Type B pancreatic cell (in vitro differentiated cells): ENCODE results near the gene KDM6B. TPM values are rescaled to one million over a fixed set of nuclear protein-coding genes. Genes with fewer than 3 reads are reported as not detected.

Experiments
- DNase-seq: peaks from one replicate; pipeline ENCODE4 v3.0.0; 2021; ENCODE audit warnings: mixed read lengths; ENCODE audit not compliant: unreplicated experiment; ENCODE audit errors: extremely low spot score
- H3K27ac Mint-ChIP-seq: 2 replicates; pipeline ENCODE4 v1.8.0; 2021; ENCODE audit warnings: mild to moderate bottlenecking, mixed read lengths
- H3K27me3 Mint-ChIP-seq: 2 replicates; pipeline ENCODE4 v1.8.0; 2021; ENCODE audit warnings: mixed read lengths
- H3K36me3 Mint-ChIP-seq: 2 replicates; pipeline ENCODE4 v1.8.0; 2021; ENCODE audit warnings: mixed read lengths
- H3K4me1 Mint-ChIP-seq: one replicate; pipeline ENCODE4 v1.8.0; 2021; ENCODE audit warnings: mixed read lengths; ENCODE audit not compliant: unreplicated experiment
- H3K4me3 Mint-ChIP-seq: 2 replicates; pipeline ENCODE4 v1.8.0; 2021; ENCODE audit warnings: mild to moderate bottlenecking, mixed read lengths
- H3K9me3 Mint-ChIP-seq: 2 replicates; pipeline ENCODE4 v1.8.0; 2021; ENCODE audit warnings: mixed read lengths
- CTCF ChIP-seq: fragments of 200-600 bp; sonication (generic); conservative IDR thresholded peaks from 2 replicates; pipeline ENCODE4 v1.5.0; 2021; ENCODE audit warnings: antibody characterized with exemption, mild to moderate bottlenecking
- total RNA-seq: library from RNA; stranded (reverse); gene quantifications from 2 replicates; pipeline ENCODE4 v1.2.1, GENCODE V29; 2021; ENCODE audit warnings: low replicate concordance

Gene KDM6B
- total RNA-seq, 1 donor from 2014 or later = 69.1 TPM

GRCh38 chr17:7880076-7880868 lies 46.3 kb downstream of the KDM6B start:
- H3K4me3 Mint-ChIP-seq = no peak overlapping the region
- DNase-seq = no peak
- H3K27ac Mint-ChIP-seq = no peak overlapping the region
- no peaks in the 10 kb centered on the region for H3K27me3 Mint-ChIP-seq
- H3K9me3 Mint-ChIP-seq = no peaks in the 10 kb centered on the region
- H3K36me3 Mint-ChIP-seq = peaks cover 18% of the 10 kb centered on the region
- no peak for TF ChIP-seq CTCF
- H3K4me1 Mint-ChIP-seq = no peaks in the 10 kb centered on the region

GRCh38 chr17:7881276-7882054 lies 47.4 kb downstream of the KDM6B start:
- DNase-seq = no peak
- H3K27ac Mint-ChIP-seq = no peak overlapping the region
- H3K4me3 Mint-ChIP-seq = no peak overlapping the region
- no peaks in the 10 kb centered on the region for H3K9me3 Mint-ChIP-seq
- H3K27me3 Mint-ChIP-seq = no peaks in the 10 kb centered on the region
- no peaks in the 10 kb centered on the region for H3K4me1 Mint-ChIP-seq
- peaks cover 7% of the 10 kb centered on the region for H3K36me3 Mint-ChIP-seq
- TF ChIP-seq CTCF = no peak

- Mint-ChIP-seq H3K9me3 (no peaks in the 10 kb centered on the region), H3K36me3 (peaks cover 4% of the 10 kb centered on the region), H3K4me3 (no peak overlapping the region), H3K4me1 (no peaks in the 10 kb centered on the region), H3K27ac (no peak overlapping the region), H3K27me3 (no peaks in the 10 kb centered on the region)
- DNase-seq = no peak
- TF ChIP-seq CTCF = no peak
Observed at GRCh38 chr17:7882068-7882467, 48.1 kb downstream of the KDM6B start.

- no peaks in the 10 kb centered on the region for H3K36me3 Mint-ChIP-seq
- no peak overlapping the region for H3K27ac Mint-ChIP-seq
- H3K4me1 Mint-ChIP-seq = no peaks in the 10 kb centered on the region
- H3K4me3 Mint-ChIP-seq = no peak overlapping the region
- H3K27me3 Mint-ChIP-seq = no peaks in the 10 kb centered on the region
- no peak for TF ChIP-seq CTCF
- H3K9me3 Mint-ChIP-seq = no peaks in the 10 kb centered on the region
- DNase-seq = no peak
Observed at GRCh38 chr17:7882629-7883028, 48.6 kb downstream of the KDM6B start.

Other genes starting within 250 kb of the KDM6B start
- 0.77 and 4.0 TPM in 2 replicates for gene SOX15, start 244.1 kb upstream of the KDM6B start, total RNA-seq
- 37.1 and 44.2 TPM in 2 replicates for gene FXR2, start 219.3 kb upstream of the KDM6B start, total RNA-seq
- gene SAT2, start 206.4 kb upstream of the KDM6B start, total RNA-seq = 94.1 and 104 TPM in 2 replicates
- 2.0 and 3.0 TPM in 2 replicates for gene SHBG, start 204.1 kb upstream of the KDM6B start, total RNA-seq
- gene ATP1B2, start 183.3 kb upstream of the KDM6B start, total RNA-seq = 1.9 and 4.8 TPM in 2 replicates
- gene TP53, start 146.7 kb upstream of the KDM6B start, total RNA-seq = 80.7 and 123 TPM in 2 replicates
- gene WRAP53, start 145.7 kb upstream of the KDM6B start, total RNA-seq = 10.2 and 22.1 TPM in 2 replicates
- gene EFNB3, start 129.0 kb upstream of the KDM6B start, total RNA-seq = 11.4 and 79.5 TPM in 2 replicates
- gene DNAH2, start 116.5 kb upstream of the KDM6B start, total RNA-seq = 0.10 and 1.0 TPM in 2 replicates
- 4.5 and 10.2 TPM in 2 replicates for gene TMEM88, start 20.8 kb downstream of the KDM6B start, total RNA-seq
- 43.6 and 64.9 TPM in 2 replicates for gene NAA38, start 23.3 kb downstream of the KDM6B start, total RNA-seq
- 16.6 and 17.9 TPM in 2 replicates for gene CYB5D1, start 23.8 kb downstream of the KDM6B start, total RNA-seq
- 170 and 172 TPM in 2 replicates for gene CHD3, start 54.6 kb downstream of the KDM6B start, total RNA-seq
- 3.3 and 3.8 TPM in 2 replicates for gene RNF227, start 82.1 kb downstream of the KDM6B start, total RNA-seq
- gene KCNAB3, start 95.6 kb downstream of the KDM6B start, total RNA-seq = 2.8 and 9.9 TPM in 2 replicates
- gene TRAPPC1, start 97.7 kb downstream of the KDM6B start, total RNA-seq = 145 and 150 TPM in 2 replicates
- gene CNTROB, start 98.0 kb downstream of the KDM6B start, total RNA-seq = 23.3 and 42.6 TPM in 2 replicates
- 0.29 and 0.43 TPM in 2 replicates for gene GUCY2D, start 168.4 kb downstream of the KDM6B start, total RNA-seq
- gene ALOX15B, start 204.8 kb downstream of the KDM6B start, total RNA-seq = not detected in 2 replicates